GM21786 (cell line): Measurements from ENCODE around the gene EIF2D.
"Not testable (repeated sequence)": the region's sequence is repeated elsewhere in the genome, so short reads cannot be mapped to it uniquely, and the experiment has no call there.

Experiments used
- ATAC-seq: cut with Tn5 transposase; IDR thresholded peaks from one replicate; pipeline ENCODE4 v1.9.1; 2021; ENCODE audit not compliant: unreplicated experiment

Gene EIF2D

GRCh38 chr1:206635978-206636345 lies 23.7 kb upstream of the EIF2D start:
- no peak for ATAC-seq

DNA sequence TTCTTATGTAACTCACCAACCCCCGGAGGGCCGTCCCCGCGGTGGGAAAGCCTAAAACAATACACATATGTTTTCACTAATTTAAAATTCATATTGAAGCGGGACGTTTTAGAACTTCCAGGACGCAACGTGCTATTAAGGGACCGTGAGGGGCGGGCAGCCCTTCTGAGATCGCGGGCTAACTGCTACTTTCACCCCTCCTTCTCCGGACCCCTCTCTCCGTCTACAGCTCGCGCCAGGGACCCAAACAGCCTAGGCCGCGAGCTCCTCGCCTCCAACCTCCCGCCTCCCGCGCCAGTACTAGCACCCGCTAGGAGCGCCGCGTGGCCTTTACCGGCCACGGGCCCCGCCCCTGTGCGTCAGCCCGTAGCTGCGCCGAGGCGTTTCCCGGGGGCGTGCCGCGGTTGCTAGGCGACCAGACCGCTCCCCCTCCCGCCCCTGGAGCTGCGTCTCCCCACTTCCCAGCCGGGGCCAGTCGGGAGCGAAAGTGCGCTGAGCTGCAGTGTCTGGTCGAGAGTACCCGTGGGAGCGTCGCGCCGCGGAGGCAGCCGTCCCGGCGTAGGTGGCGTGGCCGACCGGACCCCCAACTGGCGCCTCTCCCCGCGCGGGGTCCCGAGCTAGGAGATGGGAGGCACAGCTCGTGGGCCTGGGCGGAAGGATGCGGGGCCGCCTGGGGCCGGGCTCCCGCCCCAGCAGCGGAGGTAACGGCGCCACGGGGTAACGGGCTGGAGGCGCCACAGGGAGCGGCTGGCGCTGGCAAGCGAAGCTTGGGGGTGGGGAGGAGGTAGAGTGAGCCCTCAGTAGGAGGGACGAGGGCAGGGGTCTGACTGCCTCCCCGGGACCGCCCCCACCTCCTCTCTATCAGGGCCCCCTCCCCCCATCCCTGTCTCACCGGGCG lies 23.1 kb upstream of the EIF2D start, which contains the start of gene DYRK3:
Gene DYRK3 (plus strand): TSS at position 457 of the 898 bp plus-strand sequence. CDS start 168 bp downstream, at position 625.
- ATAC-seq, result peak; percentile 85

- no peak for ATAC-seq
Observed at GRCh38 chr1:206634365-206635079, 22.3 kb upstream of the EIF2D start.

DNA sequence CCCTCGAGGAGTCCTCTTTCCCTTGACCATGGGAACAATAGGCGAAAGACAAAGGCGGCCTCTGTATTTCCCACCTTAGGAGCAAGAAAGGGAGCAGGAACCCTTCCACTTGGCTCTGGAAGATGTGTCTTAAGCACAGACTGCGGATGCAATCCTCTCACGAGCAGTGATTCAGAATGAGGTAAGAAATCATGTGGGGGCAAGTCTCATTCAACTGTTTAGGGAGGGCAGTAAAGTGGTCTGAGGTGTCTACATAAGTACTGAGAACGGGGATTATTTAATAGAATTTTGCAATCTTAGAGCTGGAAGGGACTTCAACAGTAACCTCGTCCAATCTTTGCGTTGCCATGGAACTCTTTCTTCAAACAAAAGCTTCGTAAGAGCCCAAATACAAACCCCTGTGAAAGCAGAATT lies 21.4 kb upstream of the EIF2D start:
- no peak for ATAC-seq

GRCh38 chr1:206631085-206631509 lies 18.8 kb upstream of the EIF2D start:
- ATAC-seq, result no peak

- ATAC-seq, result no peak
Observed at GRCh38 chr1:206628916-206629315, 16.7 kb upstream of the EIF2D start.

DNA sequence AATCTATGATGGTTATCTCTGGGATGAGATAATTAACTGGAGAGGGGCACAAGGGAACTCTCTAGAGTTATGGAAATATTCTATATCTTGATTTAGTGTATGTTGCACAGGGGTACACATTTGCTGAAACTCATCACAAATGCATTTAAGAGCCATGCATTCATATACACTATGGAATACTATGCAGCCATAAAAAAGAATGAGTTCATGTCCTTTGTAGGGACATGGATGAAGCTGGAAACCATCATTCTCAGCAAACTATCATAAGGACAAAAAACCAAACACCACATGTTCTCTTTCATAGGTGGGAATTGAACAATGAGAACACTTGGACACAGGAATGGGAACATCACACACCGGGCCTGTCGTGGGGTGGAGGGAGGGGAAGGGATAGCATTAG lies 14.1 kb upstream of the EIF2D start:
- not testable (repeated sequence) for ATAC-seq

DNA sequence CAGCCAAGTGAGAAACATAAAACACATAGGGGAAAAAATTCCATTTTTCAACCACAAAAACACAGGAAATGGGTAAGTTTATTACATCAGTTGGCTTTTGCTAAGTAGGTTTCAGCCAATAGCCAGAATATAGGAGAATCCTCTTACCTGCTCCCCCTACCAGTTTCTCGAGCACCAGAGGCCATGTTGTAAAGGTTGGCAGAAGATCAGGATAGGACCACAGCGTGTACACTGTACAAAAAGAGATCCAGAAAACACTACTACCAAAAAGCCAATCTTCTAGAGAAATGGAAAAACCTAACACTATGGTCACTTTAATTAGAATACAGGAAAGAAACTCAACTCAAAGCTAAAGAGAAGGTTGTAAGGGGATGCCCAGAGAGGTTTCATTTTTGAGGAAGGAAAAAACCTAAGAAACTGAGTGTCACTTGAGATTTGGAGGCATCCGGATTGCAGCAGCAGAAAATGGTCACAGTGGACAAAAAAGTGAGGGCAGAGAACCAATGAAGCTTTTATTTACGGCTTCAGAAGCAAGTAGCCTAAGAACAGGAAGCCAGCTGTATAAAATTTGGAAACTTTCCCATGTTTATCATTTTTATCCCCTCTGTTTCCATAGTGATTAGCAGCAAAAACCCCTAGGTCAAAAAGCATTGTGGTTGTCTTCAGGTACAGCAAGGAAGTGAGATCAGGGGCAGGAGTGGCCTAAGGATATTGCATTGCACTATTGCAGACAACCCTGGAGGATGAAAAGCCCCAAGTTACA lies 2.9 kb downstream of the EIF2D start:
- ATAC-seq, result no peak

DNA sequence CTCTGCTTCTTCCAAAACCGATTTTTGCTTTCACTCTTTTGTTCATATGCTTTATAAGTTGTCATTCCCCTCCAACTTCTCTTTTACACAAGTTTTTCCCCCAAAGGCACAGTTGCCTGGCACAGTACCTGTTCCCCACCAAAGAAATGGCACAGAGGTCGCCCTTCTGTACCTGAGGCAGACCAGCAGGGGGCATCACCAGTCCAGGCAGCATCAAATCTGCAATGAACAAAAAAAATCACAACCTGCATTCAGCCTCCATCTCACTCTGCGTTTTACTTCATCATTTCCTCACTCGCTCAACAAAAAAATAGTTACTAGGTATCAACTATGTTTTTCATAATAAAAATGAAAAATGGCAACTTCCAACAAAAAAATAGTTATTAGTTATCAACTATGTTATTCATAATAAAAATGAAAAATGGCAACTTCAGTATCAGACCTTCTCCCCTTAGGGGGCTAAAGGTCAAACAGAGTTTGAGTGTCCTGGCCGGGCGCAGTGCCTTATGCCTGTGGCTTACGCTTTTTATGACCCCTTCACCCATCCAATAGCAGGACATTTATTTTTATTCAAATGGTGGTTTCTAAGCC lies 4.1 kb downstream of the EIF2D start:
- ATAC-seq, result no peak

DNA sequence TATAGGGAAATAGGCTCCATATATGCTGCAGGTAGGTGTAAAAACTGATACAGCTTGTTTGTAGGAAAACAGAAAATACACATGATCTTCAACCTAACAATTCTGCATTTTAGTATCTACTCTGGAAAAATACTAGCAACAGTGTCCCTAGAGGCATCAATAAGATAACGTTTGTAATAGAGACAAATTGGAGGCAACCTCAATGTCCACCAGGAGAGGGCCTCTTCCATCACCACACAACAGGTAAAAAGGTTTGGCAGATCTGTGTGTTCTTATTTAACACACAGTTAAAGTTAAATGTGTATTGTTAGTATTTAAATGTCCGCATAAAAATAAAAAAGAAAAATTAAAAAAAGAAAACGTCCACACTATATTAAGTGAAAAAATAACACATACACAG lies 5.4 kb downstream of the EIF2D start:
- ATAC-seq, result no peak

DNA sequence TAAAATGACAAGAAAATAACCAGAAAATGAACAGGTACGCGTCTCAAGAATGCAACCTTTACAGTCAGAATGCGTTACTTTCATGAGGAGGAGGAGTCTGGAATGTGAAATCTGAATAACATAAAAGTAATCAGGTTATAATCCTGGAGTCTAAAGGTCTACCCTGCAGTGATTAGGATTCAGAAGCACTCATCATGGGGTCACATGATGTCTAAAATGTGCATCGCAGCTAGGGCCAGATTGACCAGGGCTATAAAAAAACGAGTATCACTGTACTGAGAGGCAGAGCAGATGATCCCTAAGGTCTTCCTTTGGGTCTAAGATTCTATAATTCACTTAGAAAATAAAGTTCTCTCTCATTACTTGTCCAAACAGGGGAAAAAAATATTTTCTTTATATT lies 7.4 kb downstream of the EIF2D start:
- ATAC-seq, result no peak

- ATAC-seq, result no peak
Observed at GRCh38 chr1:206600527-206600926, 11.7 kb downstream of the EIF2D start.

DNA sequence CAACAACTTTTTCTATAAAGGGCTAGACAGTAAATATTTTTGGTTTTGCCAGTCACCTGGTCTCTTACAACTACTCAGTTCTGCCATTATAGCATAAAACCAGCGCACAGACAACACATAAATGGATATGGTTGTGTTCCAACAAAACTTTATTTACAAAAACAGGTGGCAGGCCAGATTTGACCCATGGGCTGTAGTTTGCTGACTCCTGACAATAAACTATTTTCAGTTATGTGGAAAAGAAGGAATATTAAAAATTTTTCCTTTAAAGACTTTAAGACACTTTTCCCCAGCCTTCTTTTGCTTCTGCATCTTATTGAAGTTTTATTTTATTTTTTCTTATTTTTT lies 16.0 kb downstream of the EIF2D start:
- ATAC-seq, result no peak

GRCh38 chr1:206595581-206596318 lies 16.5 kb downstream of the EIF2D start:
- ATAC-seq, result no peak

- ATAC-seq, result no peak
Observed at GRCh38 chr1:206593351-206593925, 18.8 kb downstream of the EIF2D start.

GRCh38 chr1:206591696-206592095 lies 20.6 kb downstream of the EIF2D start:
- ATAC-seq, result no peak

GRCh38 chr1:206591226-206591625 lies 21.0 kb downstream of the EIF2D start:
- no peak for ATAC-seq

DNA sequence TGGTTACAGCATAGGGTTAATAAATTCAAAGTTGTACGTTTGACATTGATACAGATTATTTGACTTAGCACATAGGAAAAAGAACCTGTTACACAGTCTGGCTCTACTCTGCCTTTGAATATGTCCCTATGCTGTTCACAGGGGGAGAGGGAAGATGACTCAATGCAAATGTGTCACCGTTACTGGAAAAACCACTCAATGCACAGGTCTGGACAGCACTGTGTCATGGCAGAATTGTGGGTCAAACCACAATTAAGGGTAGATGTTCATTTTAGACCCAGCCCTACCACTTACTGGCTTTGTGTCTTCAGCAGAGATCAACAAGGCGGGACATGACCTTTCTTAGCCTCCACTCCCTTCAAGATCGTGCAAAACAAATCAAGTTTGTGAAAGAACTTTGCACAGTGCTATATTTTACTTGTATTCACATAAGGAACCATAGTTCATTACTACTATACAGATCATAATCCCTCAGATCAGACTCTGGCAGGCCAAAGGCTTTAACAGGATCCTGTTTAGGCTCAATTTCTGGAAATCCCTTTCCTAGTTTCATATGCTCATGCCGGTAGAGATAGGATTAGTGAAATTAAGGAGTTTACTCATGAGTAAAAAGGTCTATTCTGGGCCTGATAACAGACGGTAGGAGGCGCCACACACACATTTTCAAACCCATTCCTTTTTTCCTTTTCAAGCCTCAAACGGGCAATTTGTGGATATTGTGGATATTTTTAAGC lies 22.1 kb downstream of the EIF2D start:
- peak; percentile 64 for ATAC-seq

GRCh38 chr1:206589206-206589605 lies 23.1 kb downstream of the EIF2D start:
- ATAC-seq, result no peak
